ENCODE measurements around the gene YLPM1.

DNA sequence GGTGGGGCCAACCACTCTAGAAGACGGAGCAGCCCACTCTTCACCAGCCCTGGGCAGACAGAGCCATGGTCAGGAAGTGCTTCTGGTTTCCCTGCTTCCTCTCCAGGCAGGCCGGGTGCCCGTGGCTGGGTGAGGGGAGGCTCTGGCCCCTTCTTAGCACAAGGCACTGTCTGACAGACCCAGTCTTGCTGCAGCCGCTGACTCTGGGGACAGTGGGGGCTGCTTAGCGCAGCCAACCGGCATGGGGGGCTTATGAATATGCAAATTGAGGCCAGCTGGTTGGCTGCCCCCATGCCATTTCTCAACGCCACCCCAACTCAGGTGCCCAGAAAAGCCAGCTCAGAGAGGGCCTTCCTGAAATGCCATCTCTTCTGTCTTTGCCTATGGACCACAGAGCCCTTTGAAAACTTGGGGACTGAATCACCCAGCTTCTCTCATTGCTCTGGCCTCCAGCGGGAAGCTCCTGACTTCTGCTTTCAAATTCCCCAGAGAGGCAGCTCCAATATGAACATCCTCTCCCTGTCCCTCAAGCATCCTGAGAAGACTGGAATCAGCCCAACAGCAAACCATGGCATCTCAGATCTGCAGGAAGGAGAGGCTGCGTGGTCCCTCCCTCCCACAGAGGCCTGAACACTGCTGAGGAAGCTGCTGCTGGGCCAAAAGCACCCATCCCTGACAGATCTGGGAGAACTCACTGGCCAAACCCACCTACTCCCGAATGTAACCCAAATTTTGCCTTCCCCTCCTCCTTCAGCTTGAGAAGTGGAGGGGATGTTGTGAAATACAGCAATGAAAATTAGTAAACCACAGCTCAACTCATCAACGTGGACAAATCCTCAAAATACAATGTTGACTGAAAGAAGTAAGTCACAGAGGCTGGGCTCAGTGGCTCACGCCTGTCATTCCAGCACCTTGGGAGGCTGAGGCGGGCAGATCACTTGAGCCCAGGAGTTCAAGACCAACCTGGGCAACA, 113.1 kb downstream of the YLPM1 start, which contains the start of gene PROX2:
- TF ChIP-seq ZNF274 (IDR thresholded peaks at IDR 0.05; ENCODE audit: low read depth, low read length) (no peak), YY1 (IDR thresholded peaks at IDR 0.05; ENCODE audit: insufficient read depth, insufficient read length) (no peak)
